HPDE6-E6E7 (cell line): ENCODE data around the gene ROCK1.

ENCODE experiments used
- DNase-seq: peaks from one replicate; pipeline ENCODE4 v3.0.0; 2011; ENCODE audit warnings: missing footprints; ENCODE audit errors: extremely low spot score

Gene ROCK1

GRCh38 chr18:21105936-21106335 lies 5.7 kb downstream of the ROCK1 start:
- DNase-seq = no peak

- no peak for DNase-seq
Measured at GRCh38 chr18:21101172-21101571, 10.4 kb downstream of the ROCK1 start.

DNA sequence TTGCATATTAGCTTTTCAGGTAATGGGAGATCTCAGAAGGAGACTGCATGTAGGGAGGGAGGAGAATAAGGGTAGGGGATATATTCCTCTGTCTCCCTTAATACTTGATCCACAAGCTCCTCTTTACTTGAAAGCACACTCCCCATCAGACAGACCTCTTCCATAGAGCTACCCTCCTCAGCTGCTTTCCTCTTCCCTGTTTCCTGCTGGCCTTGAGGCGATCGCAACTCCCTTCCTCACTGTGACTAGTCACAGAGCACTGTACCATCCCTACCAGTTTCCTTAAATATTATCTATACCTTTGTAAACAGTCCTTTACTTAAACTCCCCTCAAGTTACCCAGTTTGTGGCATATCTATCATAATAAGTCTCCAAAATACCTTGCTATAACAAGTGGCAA lies 10.9 kb downstream of the ROCK1 start:
- no peak for DNase-seq

DNA sequence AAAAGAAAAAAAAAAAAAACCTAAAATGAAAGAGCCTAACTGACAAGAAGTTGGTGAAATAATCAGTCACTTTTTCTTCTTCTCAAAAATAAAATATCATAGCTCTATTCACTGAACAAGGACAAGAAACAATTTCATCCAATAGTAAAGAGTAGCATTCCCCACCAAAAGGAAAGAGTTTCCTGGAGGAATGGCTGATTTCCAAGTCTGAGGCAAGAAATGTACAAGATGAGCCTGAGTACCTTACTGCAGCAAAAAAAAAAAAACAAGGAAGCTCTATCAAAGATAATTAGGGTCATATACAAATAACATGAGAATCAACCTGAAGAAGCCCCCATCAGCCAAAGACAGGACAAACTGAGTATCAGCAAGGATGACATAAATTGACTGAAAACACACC lies 11.5 kb downstream of the ROCK1 start:
- no peak for DNase-seq

GRCh38 chr18:21099442-21099841 lies 12.2 kb downstream of the ROCK1 start:
- DNase-seq = no peak

GRCh38 chr18:21096760-21097159 lies 14.9 kb downstream of the ROCK1 start:
- DNase-seq = no peak

GRCh38 chr18:21093133-21093532 lies 18.5 kb downstream of the ROCK1 start:
- no peak for DNase-seq

- no peak for DNase-seq
Measured at GRCh38 chr18:21090680-21091079, 20.9 kb downstream of the ROCK1 start.

DNA sequence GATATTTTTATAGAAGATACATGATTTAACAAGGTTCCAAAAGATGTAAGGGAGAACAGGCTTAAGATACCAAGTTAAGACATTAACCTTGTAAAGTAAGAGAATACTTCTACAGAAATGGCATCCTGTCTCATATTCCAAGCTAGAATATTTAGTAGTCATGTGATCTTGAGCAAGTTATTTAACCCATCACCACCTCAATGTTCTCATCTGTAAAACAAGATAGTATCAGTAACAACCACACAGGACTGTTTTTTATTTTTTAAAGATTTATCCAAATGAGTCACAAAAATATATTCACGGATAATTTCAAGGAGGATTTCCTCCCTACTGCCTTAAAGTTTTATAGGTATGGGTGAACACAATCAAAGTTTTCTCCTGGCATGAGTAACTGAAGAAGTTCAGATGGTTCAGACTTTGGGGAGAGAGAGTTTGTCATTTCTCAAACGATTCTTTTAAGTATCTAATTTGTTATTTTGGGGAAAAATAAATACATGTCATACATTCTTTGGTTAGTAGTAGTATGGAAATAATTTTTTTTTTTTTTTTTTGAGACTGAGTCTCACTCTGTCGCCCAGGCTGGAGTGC lies 25.9 kb downstream of the ROCK1 start:
- no peak for DNase-seq

GRCh38 chr18:21084511-21085078 lies 27.0 kb downstream of the ROCK1 start:
- no peak for DNase-seq

GRCh38 chr18:21083017-21083416 lies 28.6 kb downstream of the ROCK1 start:
- no peak for DNase-seq

- DNase-seq = no peak
Measured at GRCh38 chr18:21081426-21081825, 30.2 kb downstream of the ROCK1 start.

- no peak for DNase-seq
Measured at GRCh38 chr18:21080576-21080975, 31.0 kb downstream of the ROCK1 start.

DNA sequence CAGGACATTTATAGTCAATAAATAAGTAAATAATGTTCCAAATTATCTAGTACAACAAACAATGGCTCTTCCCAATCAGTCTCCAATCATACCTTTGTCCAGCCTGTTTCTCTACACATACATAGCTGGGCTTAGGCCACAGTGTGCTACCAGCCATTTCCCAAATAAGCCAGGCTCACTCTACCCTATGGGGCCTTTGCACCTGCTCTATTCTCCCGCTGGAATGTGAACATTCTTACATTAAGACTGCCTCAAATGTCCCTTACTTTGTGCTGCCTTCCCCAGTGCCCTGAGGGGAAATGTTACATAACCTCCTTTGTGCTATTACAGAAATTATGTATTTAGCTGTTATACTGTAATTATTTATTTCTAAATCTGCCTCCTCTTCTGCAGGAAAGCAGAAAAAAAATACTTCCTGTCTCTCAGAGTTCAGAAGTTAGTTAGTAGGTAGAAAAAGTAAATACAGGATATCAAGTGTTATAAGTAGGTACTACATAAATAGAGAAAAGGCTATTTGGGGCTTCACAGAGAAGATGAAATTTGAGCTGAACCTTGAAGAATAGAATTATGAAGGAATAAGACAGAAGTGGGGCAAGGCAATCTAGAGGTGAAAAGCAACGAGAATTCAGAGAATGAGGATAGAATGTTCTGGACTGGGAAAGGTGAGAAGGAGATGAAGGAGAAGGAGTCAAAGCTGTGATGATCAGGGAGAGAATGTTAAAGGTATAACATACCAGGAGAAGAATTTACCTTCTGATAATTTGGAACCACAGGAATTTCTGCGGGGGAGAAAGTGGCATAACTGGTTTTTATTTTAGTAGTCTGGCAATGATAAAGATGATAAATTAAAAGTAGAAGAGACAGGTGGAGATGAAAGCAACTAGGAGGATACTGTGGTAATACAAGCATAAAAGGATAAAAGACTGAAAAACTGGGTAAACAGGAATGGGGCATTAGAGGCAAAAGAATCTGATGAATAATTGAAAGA lies 37.0 kb downstream of the ROCK1 start:
- DNase-seq = peak; percentile 20

DNA sequence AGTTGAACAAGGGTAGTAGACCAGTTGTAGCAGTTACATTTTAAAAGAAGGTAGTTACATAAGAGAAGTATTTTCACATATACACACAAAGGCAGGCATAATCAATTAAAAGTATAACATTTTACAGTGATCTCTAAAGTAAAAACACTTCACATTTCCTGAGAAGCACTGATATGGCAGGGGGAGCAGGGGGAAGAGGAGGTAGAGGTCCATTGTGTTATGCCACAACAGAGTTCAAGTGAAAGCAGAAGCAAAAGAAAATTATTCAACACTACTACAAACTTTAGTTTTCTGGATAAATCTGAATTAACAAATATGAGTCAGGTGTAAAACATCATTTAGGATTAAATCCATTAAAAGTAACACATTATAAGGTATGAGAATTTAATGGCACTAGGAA lies 38.4 kb downstream of the ROCK1 start:
- DNase-seq = no peak

GRCh38 chr18:21071071-21071470 lies 40.5 kb downstream of the ROCK1 start:
- DNase-seq = no peak

- no peak for DNase-seq
Measured at GRCh38 chr18:21069468-21069867, 42.1 kb downstream of the ROCK1 start.

- DNase-seq = no peak
Measured at GRCh38 chr18:21064347-21064746, 47.3 kb downstream of the ROCK1 start.

DNA sequence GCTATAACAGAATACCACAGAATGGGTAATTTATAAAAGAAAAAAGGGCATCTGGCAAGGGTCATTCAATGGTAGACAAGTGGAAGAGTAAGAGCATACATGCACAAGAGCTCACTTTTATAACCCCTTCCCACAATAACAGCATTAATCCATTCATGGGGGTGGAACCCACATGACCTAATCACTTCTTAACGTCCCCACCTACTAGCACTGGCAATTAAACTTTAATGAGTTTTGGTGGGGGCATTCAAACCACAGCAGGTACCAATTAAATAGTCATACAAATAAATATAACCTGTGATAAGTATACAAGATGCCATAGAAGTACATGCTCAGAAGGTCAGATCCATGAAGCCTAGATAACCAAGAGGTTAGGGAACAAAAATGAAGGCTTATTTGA lies 48.6 kb downstream of the ROCK1 start:
- no peak for DNase-seq

GRCh38 chr18:21057112-21057511 lies 54.5 kb downstream of the ROCK1 start:
- no peak for DNase-seq

- no peak for DNase-seq
Measured at GRCh38 chr18:21056545-21056944, 55.1 kb downstream of the ROCK1 start.

DNA sequence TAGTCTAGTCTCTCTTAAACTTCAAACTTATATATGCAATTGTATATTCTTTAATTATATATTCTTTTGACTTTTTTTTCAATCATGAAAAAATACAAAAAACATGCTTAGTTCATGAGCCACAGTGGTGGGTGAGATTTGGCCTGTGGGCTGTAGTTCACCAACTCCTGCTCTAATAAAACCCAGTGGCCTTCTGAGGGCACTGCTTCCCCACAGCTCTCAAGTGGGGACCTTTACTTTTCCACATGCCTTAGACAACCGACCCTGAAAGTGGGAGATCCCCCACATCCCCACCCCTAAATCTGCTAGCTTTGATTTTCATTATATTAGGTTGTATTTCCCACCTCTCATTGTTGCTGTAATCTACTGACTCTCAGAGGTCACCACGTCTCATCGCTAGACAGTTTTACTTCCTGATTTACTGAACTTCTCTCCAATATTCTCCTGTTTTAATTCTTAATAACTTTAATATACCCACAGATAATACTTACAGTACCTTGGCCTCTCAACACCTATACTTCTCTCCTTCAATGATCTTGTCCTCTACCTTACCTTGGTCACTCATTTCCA lies 57.3 kb downstream of the ROCK1 start:
- DNase-seq = no peak

- peak; percentile 23 for DNase-seq
Measured at GRCh38 chr18:21053127-21053526, 58.5 kb downstream of the ROCK1 start.
